Mesendoderm (in vitro differentiated cells): Measurements from ENCODE around the gene RPL31. TPM values are rescaled to one million over a fixed set of nuclear protein-coding genes. Genes with fewer than 3 reads are reported as not detected.

Source experiments
- DNase-seq: peaks from one replicate; pipeline ENCODE4 v3.0.0; 2013
- H2AK5ac ChIP-seq: 2 replicates; pipeline ENCODE4 v1.6.1; 2013; ENCODE audit warnings: low read length, inconsistent platforms
- H2BK120ac ChIP-seq: 2 replicates; pipeline ENCODE4 v1.6.1; 2013; ENCODE audit warnings: low read depth, mild to moderate bottlenecking, low read length, moderate library complexity, mixed read lengths
- H2BK15ac ChIP-seq: replicated peaks from 2 replicates; pipeline ENCODE4 v1.6.1; 2013; ENCODE audit warnings: low read depth, mild to moderate bottlenecking, moderate library complexity
- H2BK5ac ChIP-seq: 2 replicates; pipeline ENCODE4 v1.6.1; 2013; ENCODE audit warnings: low read length, inconsistent platforms
- H3K18ac ChIP-seq: 2 replicates; pipeline ENCODE4 v1.6.1; 2013; ENCODE audit warnings: mild to moderate bottlenecking, low read length, mixed read lengths
- H3K23ac ChIP-seq: one replicate; pipeline ENCODE4 v1.6.1; 2013; ENCODE audit warnings: low read length
- H3K27ac ChIP-seq: 2 replicates; pipeline ENCODE4 v1.5.1; 2013; ENCODE audit warnings: low read depth, mild to moderate bottlenecking, inconsistent platforms, low read length, moderate library complexity
- H3K27me3 ChIP-seq: 2 replicates; pipeline ENCODE4 v1.6.1; 2013; ENCODE audit warnings: low read length, control low read depth, mild to moderate bottlenecking, inconsistent platforms; ENCODE audit not compliant: insufficient read depth, poor library complexity
- H3K36me3 ChIP-seq: 2 replicates; pipeline ENCODE4 v1.6.1; 2013; ENCODE audit warnings: low read length, inconsistent platforms; ENCODE audit not compliant: control insufficient read depth, insufficient read depth
- H3K4ac ChIP-seq: one replicate; pipeline ENCODE4 v1.6.1; 2013; ENCODE audit warnings: low read depth, mild to moderate bottlenecking, low read length, moderate library complexity
- H3K4me1 ChIP-seq: 2 replicates; pipeline ENCODE4 v1.6.1; 2013; ENCODE audit warnings: low read depth, low read length, inconsistent platforms; ENCODE audit not compliant: control insufficient read depth
- H3K4me2 ChIP-seq: 2 replicates; pipeline ENCODE4 v1.6.1; 2013; ENCODE audit warnings: low read length
- H3K4me3 ChIP-seq: 2 replicates; pipeline ENCODE4 v1.5.1; 2013; ENCODE audit warnings: mild to moderate bottlenecking, low read length
- H3K56ac ChIP-seq: one replicate; pipeline ENCODE4 v1.6.1; 2013; ENCODE audit warnings: low read length
- H3K79me1 ChIP-seq: 2 replicates; pipeline ENCODE4 v1.6.1; 2013; ENCODE audit warnings: low read length, inconsistent platforms
- H3K79me2 ChIP-seq: 2 replicates; pipeline ENCODE4 v1.6.1; 2013; ENCODE audit warnings: mild to moderate bottlenecking, low read length; ENCODE audit not compliant: control insufficient read depth, insufficient read depth
- H3K9ac ChIP-seq: 2 replicates; pipeline ENCODE4 v1.6.1; 2013; ENCODE audit warnings: low read length, inconsistent platforms
- H4K5ac ChIP-seq: one replicate; pipeline ENCODE4 v1.6.1; 2013; ENCODE audit warnings: low read length
- H4K8ac ChIP-seq: one replicate; pipeline ENCODE4 v1.6.1; 2013; ENCODE audit warnings: low read depth, mild to moderate bottlenecking, control low read depth, low read length, moderate library complexity
- WGBS: extraction: QIAGEN DNeasy Blood & Tissue Kit; methylation state at CpG from one replicate; pipeline ENCODE4 v1.1.7; 2013; ENCODE audit warnings: low lambda C conversion rate, missing lambda C conversion rate; ENCODE audit not compliant: insufficient coverage; ENCODE audit errors: extremely low coverage; 5-methylcytosine and 5-hydroxymethylcytosine counted together
- polyA plus RNA-seq, 2 experiments: library from polyadenylated mRNA; stranded (reverse); fragments of 200-250 nt; gene quantifications; one replicate each; pipeline ENCODE4 v1.2.3, GENCODE V29; 2013

The RPL31 gene
- polyA plus RNA-seq (2013, experiment 1 of 2), result 1,661 TPM
- polyA plus RNA-seq (2013, experiment 2 of 2), result 1,744 TPM

DNA sequence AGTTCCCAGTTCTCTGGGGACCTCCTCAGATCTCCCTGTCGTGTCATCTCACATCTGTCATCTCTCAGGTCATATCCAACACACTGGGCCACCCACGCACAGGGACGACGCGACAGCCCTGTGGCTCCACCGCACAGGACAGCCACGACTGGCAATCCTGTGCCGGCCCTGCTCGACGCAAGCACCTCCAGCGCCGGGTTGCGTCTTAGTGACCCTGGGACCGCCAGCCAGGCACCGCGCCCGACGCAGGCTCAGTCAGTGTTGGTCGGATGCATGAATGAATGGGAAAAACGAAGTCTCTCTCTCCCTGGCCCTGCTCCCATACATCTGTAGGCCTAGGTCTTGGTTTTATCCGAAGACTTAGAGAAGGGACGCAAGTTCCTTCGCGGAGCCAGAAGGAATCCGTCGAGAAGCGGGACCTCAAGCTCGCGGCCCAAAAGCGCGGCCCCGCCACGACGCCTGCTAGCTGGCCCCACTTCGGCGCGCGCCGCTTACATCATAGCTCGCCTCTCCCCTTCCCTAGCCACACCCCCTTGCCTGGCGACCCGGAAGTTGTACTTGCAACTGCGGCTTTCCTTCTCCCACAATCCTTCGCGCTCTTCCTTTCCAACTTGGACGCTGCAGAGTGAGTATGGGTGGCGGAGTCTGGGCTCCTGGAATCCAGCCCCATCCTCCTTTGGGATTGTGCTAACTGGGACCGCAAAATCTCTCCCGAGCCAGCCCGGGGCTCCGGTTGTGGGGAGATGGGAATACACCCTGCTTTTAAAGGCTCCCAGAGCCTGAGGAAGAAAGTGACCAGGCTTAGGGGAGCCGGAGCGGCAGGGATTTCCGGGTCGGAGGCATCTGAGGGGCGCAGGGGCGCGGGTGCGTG, at the start of gene RPL31:
Gene RPL31, plus strand, starts transcription at position 599 of the 871 bp plus-strand sequence. CDS start 413 bp downstream, outside the sequence.
- H3K4me3 ChIP-seq, result peak within 1 kb of the TSS; percentile 98
- H2BK5ac ChIP-seq, result peak within 1 kb of the TSS; percentile 27
- no peaks in the 10 kb centered on the region for H3K27me3 ChIP-seq
- H3K36me3 ChIP-seq, result peaks cover 15% of the 10 kb centered on the region
- H3K4me2 ChIP-seq, result peak within 1 kb of the TSS; percentile 84
- peaks cover 8% of the 10 kb centered on the region for H3K79me1 ChIP-seq
- WGBS, result no CpG with 5 or more reads among the region's 59 CpGs
- no peak within 1 kb of the TSS for H2BK15ac ChIP-seq
- H3K56ac ChIP-seq, result peak within 1 kb of the TSS; percentile 97
- peak; percentile 99 for DNase-seq
- peaks cover 33% of the 10 kb centered on the region for H3K79me2 ChIP-seq
- no peak within 1 kb of the TSS for H4K5ac ChIP-seq
- peaks cover 6% of the 10 kb centered on the region for H3K4me1 ChIP-seq
- peak within 1 kb of the TSS; percentile 72 for H2AK5ac ChIP-seq
- H3K23ac ChIP-seq, result peak within 1 kb of the TSS; percentile 83
- H3K9ac ChIP-seq, result peak within 1 kb of the TSS; percentile 97
- peak within 1 kb of the TSS; percentile 63 for H3K27ac ChIP-seq
- H3K18ac ChIP-seq, result peak within 1 kb of the TSS; percentile 25
- H4K8ac ChIP-seq, result peak within 1 kb of the TSS; percentile 69
- H3K4ac ChIP-seq, result peak within 1 kb of the TSS; percentile 44
- no peak within 1 kb of the TSS for H2BK120ac ChIP-seq

DNA sequence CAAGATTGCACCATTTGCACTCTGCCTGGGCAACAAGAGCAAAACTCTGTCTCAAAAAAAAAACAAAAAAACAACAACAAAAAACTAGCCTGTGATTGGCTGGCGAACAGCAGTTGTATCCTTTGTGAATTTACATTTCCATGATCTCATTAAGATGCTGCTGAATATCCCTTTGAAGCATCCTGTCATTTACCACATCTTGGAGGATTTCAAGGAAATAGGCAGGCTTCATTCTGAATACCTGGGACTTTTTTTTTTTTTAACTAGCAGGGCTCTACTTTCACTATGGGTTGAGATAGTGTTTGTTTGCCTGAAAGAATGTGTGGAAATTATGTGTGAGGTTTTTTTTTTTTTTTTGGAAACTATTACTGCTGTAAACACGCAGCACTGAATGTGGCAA, 49.6 kb upstream of the RPL31 start:
- WGBS, result no CpG with 5 or more reads among the region's 2 CpGs

DNA sequence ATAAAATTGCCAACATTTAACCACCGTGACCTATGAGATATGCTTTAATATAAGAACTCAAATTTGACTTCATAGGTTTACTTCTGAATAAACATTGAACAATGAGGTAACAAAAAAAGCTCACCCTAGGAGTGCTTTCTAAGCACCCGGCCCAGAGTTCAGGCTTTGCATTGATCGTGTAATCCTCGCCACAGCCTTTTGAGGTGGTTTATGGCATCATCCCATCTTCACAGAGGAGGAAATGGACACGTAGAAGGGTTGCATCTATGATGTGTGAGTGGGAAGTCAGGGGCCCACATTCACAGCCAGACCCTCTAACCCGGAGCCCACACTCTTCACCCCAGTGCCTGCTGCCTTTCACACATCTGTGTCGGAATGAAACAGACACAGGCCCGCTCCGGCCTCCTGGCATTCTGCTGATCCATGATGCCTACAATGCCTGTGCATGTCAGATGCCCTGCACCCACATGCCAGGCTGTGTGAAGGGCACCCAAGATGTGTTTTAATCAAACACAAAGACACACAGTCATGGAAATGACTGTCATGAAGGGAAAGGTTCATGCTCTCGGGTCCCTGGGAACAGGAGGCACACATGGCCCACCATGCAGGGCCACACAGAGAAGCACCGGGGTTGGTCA, 48.6 kb upstream of the RPL31 start:
- Histone ChIP-seq H3K23ac (no peak overlapping the region), H3K36me3 (no peaks in the 10 kb centered on the region), H2BK5ac (no peak overlapping the region), H3K18ac (no peak overlapping the region), H2AK5ac (no peak overlapping the region), H3K4ac (no peak overlapping the region), H3K27me3 (no peaks in the 10 kb centered on the region), H3K4me1 (no peaks in the 10 kb centered on the region), H3K27ac (no peak overlapping the region), H3K79me2 (no peaks in the 10 kb centered on the region), H3K56ac (no peak overlapping the region), H2BK15ac (no peak overlapping the region), H4K8ac (no peak overlapping the region), H4K5ac (no peak overlapping the region), H3K79me1 (no peaks in the 10 kb centered on the region), H3K4me2 (no peak overlapping the region), H3K4me3 (no peak overlapping the region), H3K9ac (no peak overlapping the region), H2BK120ac (no peak overlapping the region)
- no CpG with 5 or more reads among the region's 11 CpGs for WGBS
- DNase-seq, result no peak

More for the DNA sequence above, 49.6 kb upstream of the RPL31 start:
- no peak overlapping the region for H3K4me2 ChIP-seq
- H3K4me3 ChIP-seq, result no peak overlapping the region
- H4K5ac ChIP-seq, result no peak overlapping the region
- H3K27ac ChIP-seq, result no peak overlapping the region
- no peak overlapping the region for H2BK15ac ChIP-seq
- H3K9ac ChIP-seq, result no peak overlapping the region
- no peak overlapping the region for H2AK5ac ChIP-seq
- no peak overlapping the region for H3K56ac ChIP-seq
- H3K27me3 ChIP-seq, result no peaks in the 10 kb centered on the region
- H2BK5ac ChIP-seq, result no peak overlapping the region
- no peak for DNase-seq
- H2BK120ac ChIP-seq, result no peak overlapping the region
- no peaks in the 10 kb centered on the region for H3K79me1 ChIP-seq
- H3K4me1 ChIP-seq, result no peaks in the 10 kb centered on the region
- no peaks in the 10 kb centered on the region for H3K36me3 ChIP-seq
- no peak overlapping the region for H4K8ac ChIP-seq
- no peak overlapping the region for H3K23ac ChIP-seq
- no peaks in the 10 kb centered on the region for H3K79me2 ChIP-seq
- no peak overlapping the region for H3K4ac ChIP-seq
- no peak overlapping the region for H3K18ac ChIP-seq

DNA sequence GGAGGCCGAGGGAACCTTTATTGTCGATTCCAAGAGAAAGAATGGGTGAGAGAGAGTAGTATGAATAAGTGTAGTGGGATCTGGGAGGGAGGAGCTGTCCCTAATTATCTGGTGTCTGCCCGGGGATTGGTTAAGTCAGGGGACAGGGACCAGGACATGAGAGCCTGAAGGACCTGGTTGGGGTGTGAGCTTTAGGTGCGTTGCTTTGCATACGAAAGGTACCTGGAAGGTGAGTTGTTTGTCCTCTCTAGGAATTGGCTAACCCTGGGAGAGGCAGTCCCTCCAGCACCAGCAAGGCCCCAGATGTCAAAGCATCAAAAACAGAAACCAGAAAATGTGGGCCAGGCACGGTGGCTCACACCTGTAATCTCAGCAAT, 48.1 kb upstream of the RPL31 start:
- Histone ChIP-seq H3K4ac (no peak overlapping the region), H2AK5ac (no peak overlapping the region), H3K9ac (no peak overlapping the region), H2BK120ac (no peak overlapping the region), H2BK5ac (no peak overlapping the region), H3K36me3 (no peaks in the 10 kb centered on the region), H3K27me3 (no peaks in the 10 kb centered on the region), H2BK15ac (no peak overlapping the region), H3K4me2 (no peak overlapping the region), H3K79me2 (no peaks in the 10 kb centered on the region), H3K79me1 (no peaks in the 10 kb centered on the region), H3K23ac (no peak overlapping the region), H3K18ac (no peak overlapping the region), H3K4me1 (no peaks in the 10 kb centered on the region), H3K56ac (no peak overlapping the region), H4K8ac (no peak overlapping the region), H3K27ac (no peak overlapping the region), H3K4me3 (no peak overlapping the region), H4K5ac (no peak overlapping the region)
- DNase-seq, result no peak
- no CpG with 5 or more reads among the region's 6 CpGs for WGBS

DNA sequence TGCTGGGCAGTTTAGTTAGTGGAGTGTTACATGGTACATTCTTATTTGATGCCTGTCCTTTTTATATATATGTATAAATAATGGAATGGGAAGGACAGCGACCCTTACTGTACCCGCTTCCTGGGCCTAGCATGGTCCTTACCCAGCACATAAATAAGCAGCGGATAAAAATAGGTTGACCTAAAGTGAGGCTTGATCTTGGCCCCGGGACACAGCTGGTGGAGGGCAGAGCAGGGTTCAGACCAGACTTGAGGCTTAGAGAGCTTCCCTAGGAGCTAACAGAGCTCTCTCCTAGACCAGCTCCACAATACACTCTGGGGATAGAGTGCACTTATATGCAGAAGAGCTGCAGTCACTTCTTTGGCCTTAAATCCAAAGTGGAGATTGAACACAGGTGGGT, 46.9 kb upstream of the RPL31 start:
- Histone ChIP-seq H3K18ac (no peak overlapping the region), H4K8ac (no peak overlapping the region), H3K27ac (no peak overlapping the region), H3K56ac (no peak overlapping the region), H3K23ac (no peak overlapping the region), H3K9ac (no peak overlapping the region), H3K4me2 (no peak overlapping the region), H2BK120ac (no peak overlapping the region), H2AK5ac (no peak overlapping the region), H4K5ac (no peak overlapping the region), H3K79me2 (no peaks in the 10 kb centered on the region), H2BK5ac (no peak overlapping the region), H3K4ac (no peak overlapping the region), H3K36me3 (no peaks in the 10 kb centered on the region), H3K27me3 (no peaks in the 10 kb centered on the region), H3K4me1 (no peaks in the 10 kb centered on the region), H2BK15ac (no peak overlapping the region), H3K4me3 (no peak overlapping the region), H3K79me1 (no peaks in the 10 kb centered on the region)
- no CpG with 5 or more reads among the region's 4 CpGs for WGBS
- no peak for DNase-seq
